SJCRH30 (cell line): ENCODE measurements around the gene OSBPL10. TPM values are rescaled to one million over a fixed set of nuclear protein-coding genes. Genes with fewer than 3 reads are reported as not detected.

Source experiments
- DNase-seq, 2 experiments: peaks; one replicate each; pipeline ENCODE4 v3.0.0-alpha.2; 2015 to 2020
- H3K27ac ChIP-seq: fragments of 250-450 bp; sonication (Bioruptor Pico); 2 replicates; pipeline ENCODE4 v1.5.1; 2020; ENCODE audit warnings: mild to moderate bottlenecking, moderate library complexity
- H3K27me3 ChIP-seq: fragments of 250-450 bp; sonication (Bioruptor Pico); 2 replicates; pipeline ENCODE4 v1.5.1; 2020; ENCODE audit warnings: mild to moderate bottlenecking, moderate library complexity
- H3K36me3 ChIP-seq: fragments of 250-450 bp; sonication (Bioruptor Pico); 2 replicates; pipeline ENCODE4 v1.5.1; 2020; ENCODE audit warnings: mild to moderate bottlenecking, moderate library complexity
- H3K4me1 ChIP-seq: fragments of 250-450 bp; sonication (Bioruptor Pico); 2 replicates; pipeline ENCODE4 v1.5.1; 2020; ENCODE audit warnings: mild to moderate bottlenecking, moderate library complexity
- H3K4me3 ChIP-seq: fragments of 250-450 bp; sonication (Bioruptor Pico); 2 replicates; pipeline ENCODE4 v1.5.1; 2020; ENCODE audit warnings: mild to moderate bottlenecking, moderate library complexity
- H3K9me3 ChIP-seq: fragments of 250-450 bp; sonication (Bioruptor Pico); replicated peaks from 2 replicates; pipeline ENCODE4 v1.5.1; 2020; ENCODE audit warnings: mild to moderate bottlenecking, moderate library complexity
- total RNA-seq: library from RNA; depleted of rRNA; stranded (reverse); fragments of >200 nt; shearing (Covaris generic); gene quantifications from 2 replicates; pipeline ENCODE4 v1.2.3, GENCODE V29; 2014

Gene OSBPL10
- total RNA-seq, 1 experiment from 2014 or later, result 2.0 TPM

- Histone ChIP-seq H3K4me1 (no peaks in the 10 kb centered on the region), H3K36me3 (no peaks in the 10 kb centered on the region), H3K9me3 (no peaks in the 10 kb centered on the region), H3K4me3 (no peak overlapping the region), H3K27me3 (no peaks in the 10 kb centered on the region), H3K27ac (no peak overlapping the region)
- no peak for DNase-seq
These were observed 252.0 kb downstream of the OSBPL10 start for GRCh38 chr3:31729082-31729481.

- Histone ChIP-seq H3K27me3 (no peaks in the 10 kb centered on the region), H3K4me3 (no peak overlapping the region), H3K36me3 (no peaks in the 10 kb centered on the region), H3K4me1 (no peaks in the 10 kb centered on the region), H3K9me3 (no peaks in the 10 kb centered on the region), H3K27ac (no peak overlapping the region)
- DNase-seq, result no peak
These were observed 252.7 kb downstream of the OSBPL10 start for GRCh38 chr3:31728403-31728802.

DNA sequence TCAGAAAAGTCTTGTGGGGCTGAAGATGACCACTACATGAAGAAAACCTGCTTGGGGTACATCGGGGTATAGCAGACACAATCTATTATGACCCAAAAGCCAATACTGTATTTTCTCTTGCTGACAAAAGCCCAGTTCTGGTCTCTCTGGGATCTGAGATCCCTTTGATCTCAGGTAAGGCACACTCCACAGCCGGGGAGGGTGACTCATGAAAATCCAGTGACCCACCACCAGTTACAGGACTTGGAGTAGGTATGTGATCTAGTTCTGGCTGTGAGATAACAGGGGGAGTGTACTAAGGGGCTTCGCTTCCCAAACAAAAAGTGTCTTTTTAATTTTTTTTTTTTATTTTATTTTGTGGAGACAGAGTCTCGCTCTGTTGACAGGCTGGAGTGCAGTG is 255.1 kb downstream of the OSBPL10 start:
- no peak overlapping the region for H3K4me3 ChIP-seq
- no peak for DNase-seq
- H3K27me3 ChIP-seq, result no peaks in the 10 kb centered on the region
- no peaks in the 10 kb centered on the region for H3K4me1 ChIP-seq
- no peaks in the 10 kb centered on the region for H3K9me3 ChIP-seq
- H3K36me3 ChIP-seq, result no peaks in the 10 kb centered on the region
- no peak overlapping the region for H3K27ac ChIP-seq

GRCh38 chr3:31725568-31725967 is 255.5 kb downstream of the OSBPL10 start:
- Histone ChIP-seq H3K9me3 (no peaks in the 10 kb centered on the region), H3K36me3 (no peaks in the 10 kb centered on the region), H3K27ac (no peak overlapping the region), H3K27me3 (no peaks in the 10 kb centered on the region), H3K4me1 (no peaks in the 10 kb centered on the region), H3K4me3 (no peak overlapping the region)
- DNase-seq, result no peak

DNA sequence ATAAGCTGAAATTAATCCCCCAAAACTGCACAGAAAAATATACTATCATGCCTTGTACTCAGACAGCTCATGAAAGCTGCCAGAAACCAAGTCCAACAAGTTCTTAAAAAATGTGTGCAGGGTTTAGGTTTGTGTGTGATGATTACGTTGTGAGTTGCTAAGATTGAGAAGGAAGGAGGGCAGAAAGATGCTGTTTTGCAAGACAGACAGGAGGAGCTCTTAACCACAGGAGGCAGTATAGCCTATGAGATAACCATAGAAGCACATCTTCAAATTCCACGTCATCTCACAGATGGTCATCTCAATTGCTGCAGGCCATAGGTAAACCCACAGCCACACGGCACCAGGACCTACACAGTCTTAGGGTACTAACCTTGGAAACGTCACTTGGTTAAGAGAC is 256.4 kb downstream of the OSBPL10 start:
- no peak for DNase-seq
- Histone ChIP-seq H3K36me3 (no peaks in the 10 kb centered on the region), H3K4me3 (no peak overlapping the region)

GRCh38 chr3:31724116-31724515 is 256.9 kb downstream of the OSBPL10 start:
- Histone ChIP-seq H3K4me1 (no peaks in the 10 kb centered on the region), H3K4me3 (no peak overlapping the region), H3K9me3 (no peaks in the 10 kb centered on the region), H3K27me3 (no peaks in the 10 kb centered on the region), H3K36me3 (no peaks in the 10 kb centered on the region), H3K27ac (no peak overlapping the region)
- DNase-seq, result no peak

More for the DNA sequence above, 256.4 kb downstream of the OSBPL10 start:
- H3K9me3 ChIP-seq, result no peaks in the 10 kb centered on the region
- no peaks in the 10 kb centered on the region for H3K27me3 ChIP-seq
- no peaks in the 10 kb centered on the region for H3K4me1 ChIP-seq
- no peak overlapping the region for H3K27ac ChIP-seq

GRCh38 chr3:31723701-31724100 is 257.4 kb downstream of the OSBPL10 start:
- H3K4me3 ChIP-seq, result no peak overlapping the region
- no peaks in the 10 kb centered on the region for H3K9me3 ChIP-seq
- DNase-seq, result no peak
- no peaks in the 10 kb centered on the region for H3K4me1 ChIP-seq
- no peaks in the 10 kb centered on the region for H3K27me3 ChIP-seq
- H3K27ac ChIP-seq, result no peak overlapping the region
- no peaks in the 10 kb centered on the region for H3K36me3 ChIP-seq

- Histone ChIP-seq H3K27ac (no peak overlapping the region), H3K9me3 (no peaks in the 10 kb centered on the region), H3K4me3 (no peak overlapping the region), H3K27me3 (no peaks in the 10 kb centered on the region), H3K4me1 (no peaks in the 10 kb centered on the region), H3K36me3 (no peaks in the 10 kb centered on the region)
- DNase-seq, result no peak
These were observed 259.4 kb downstream of the OSBPL10 start for GRCh38 chr3:31721676-31722075.

GRCh38 chr3:31714495-31715280 is 266.4 kb downstream of the OSBPL10 start:
- Histone ChIP-seq H3K27me3 (no peaks in the 10 kb centered on the region), H3K4me1 (no peaks in the 10 kb centered on the region), H3K36me3 (no peaks in the 10 kb centered on the region), H3K4me3 (no peak overlapping the region), H3K27ac (no peak overlapping the region), H3K9me3 (no peaks in the 10 kb centered on the region)
- DNase-seq, result no peak

GRCh38 chr3:31713816-31714215 is 267.2 kb downstream of the OSBPL10 start:
- no peak overlapping the region for H3K27ac ChIP-seq
- no peaks in the 10 kb centered on the region for H3K36me3 ChIP-seq
- no peak for DNase-seq
- no peaks in the 10 kb centered on the region for H3K9me3 ChIP-seq
- no peaks in the 10 kb centered on the region for H3K27me3 ChIP-seq
- H3K4me3 ChIP-seq, result no peak overlapping the region
- no peaks in the 10 kb centered on the region for H3K4me1 ChIP-seq

DNA sequence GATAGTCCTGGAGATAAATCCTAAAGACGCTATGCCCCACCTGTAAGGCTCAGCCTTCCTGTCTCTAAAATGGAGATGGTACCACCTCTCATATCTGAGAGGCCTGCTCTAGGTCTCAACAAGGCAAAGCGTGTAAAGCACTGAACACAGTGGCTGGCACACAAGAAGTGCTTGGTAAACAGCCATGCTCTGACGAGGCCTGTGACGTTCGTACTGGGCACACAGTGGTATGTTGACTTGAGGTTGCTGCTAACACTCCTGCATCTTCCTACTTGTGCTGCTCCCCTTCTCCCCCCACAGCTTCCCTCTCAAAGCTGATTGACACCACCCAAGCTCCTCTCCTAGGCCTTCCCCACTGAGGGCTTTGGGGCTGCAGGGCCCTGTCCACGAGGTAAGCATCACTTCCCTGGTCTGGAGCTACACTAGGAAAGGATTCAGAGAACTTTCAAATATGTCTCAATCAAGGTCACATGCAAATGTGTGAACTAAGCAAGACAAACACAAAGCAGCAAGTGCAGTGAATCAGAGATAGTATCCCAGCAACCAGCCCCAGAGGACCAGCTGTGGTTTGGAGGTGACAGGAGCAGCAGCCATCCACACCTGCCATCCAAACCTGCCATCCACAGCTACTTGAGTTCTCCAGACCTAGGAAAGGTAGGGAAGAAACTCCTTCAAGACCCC is 270.8 kb downstream of the OSBPL10 start:
- no peak overlapping the region for H3K27ac ChIP-seq
- no peaks in the 10 kb centered on the region for H3K4me1 ChIP-seq
- no peak overlapping the region for H3K4me3 ChIP-seq
- no peak for DNase-seq
- H3K36me3 ChIP-seq, result no peaks in the 10 kb centered on the region
- H3K9me3 ChIP-seq, result no peaks in the 10 kb centered on the region
- no peaks in the 10 kb centered on the region for H3K27me3 ChIP-seq

DNA sequence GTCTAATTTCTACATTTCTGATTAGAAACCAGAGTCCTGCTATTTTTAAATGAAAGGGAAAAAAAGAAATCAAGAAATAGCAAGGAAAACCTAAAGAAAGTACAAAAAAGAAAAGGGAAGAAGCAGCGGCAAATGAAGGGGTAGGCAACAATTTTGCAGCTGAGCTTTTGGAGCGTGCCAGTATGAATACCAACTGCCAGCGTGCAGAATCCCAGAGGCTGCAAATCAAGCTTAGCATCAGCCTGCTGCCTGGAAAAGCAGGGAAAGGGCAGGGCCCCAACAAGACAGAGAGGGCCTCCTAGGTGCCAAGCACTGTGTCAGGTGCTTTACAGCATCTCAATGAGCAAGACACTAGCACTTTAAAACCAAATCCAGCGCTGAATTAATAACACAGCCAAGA is 271.5 kb downstream of the OSBPL10 start:
- Histone ChIP-seq H3K27me3 (no peaks in the 10 kb centered on the region), H3K4me1 (no peaks in the 10 kb centered on the region), H3K4me3 (no peak overlapping the region), H3K36me3 (no peaks in the 10 kb centered on the region), H3K27ac (no peak overlapping the region), H3K9me3 (no peaks in the 10 kb centered on the region)
- no peak for DNase-seq

DNA sequence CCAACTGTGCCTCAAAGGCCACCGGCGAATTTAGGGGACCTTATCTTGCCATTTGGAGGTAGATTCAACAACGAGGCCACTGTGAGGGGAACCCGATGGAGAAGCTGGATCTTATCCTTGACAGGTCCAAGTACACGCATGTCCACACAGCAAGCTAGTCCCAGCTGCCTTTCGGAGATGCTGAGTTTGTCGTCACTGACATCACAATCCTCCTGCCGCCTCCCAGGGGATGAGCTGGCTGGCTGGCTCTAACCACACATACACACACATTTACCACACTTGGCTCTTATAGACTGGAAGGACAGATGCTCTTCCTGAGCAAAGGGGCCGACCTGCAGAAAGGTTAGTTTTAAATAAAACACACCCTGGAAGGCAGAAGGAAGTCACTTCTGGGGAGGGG is 272.1 kb downstream of the OSBPL10 start:
- no peaks in the 10 kb centered on the region for H3K36me3 ChIP-seq
- no peak overlapping the region for H3K4me3 ChIP-seq
- H3K27ac ChIP-seq, result no peak overlapping the region
- H3K27me3 ChIP-seq, result no peaks in the 10 kb centered on the region
- no peak for DNase-seq
- H3K9me3 ChIP-seq, result no peaks in the 10 kb centered on the region
- H3K4me1 ChIP-seq, result no peaks in the 10 kb centered on the region

- no peak for DNase-seq
- Histone ChIP-seq H3K4me1 (no peaks in the 10 kb centered on the region), H3K9me3 (no peaks in the 10 kb centered on the region), H3K4me3 (no peak overlapping the region), H3K36me3 (no peaks in the 10 kb centered on the region), H3K27me3 (no peaks in the 10 kb centered on the region), H3K27ac (no peak overlapping the region)
These were observed 273.8 kb downstream of the OSBPL10 start for GRCh38 chr3:31707286-31707685.

GRCh38 chr3:31705736-31706135 is 275.3 kb downstream of the OSBPL10 start:
- H3K36me3 ChIP-seq, result no peaks in the 10 kb centered on the region
- H3K27ac ChIP-seq, result no peak overlapping the region
- no peaks in the 10 kb centered on the region for H3K9me3 ChIP-seq
- H3K4me3 ChIP-seq, result no peak overlapping the region
- H3K4me1 ChIP-seq, result no peaks in the 10 kb centered on the region
- DNase-seq, result no peak
- H3K27me3 ChIP-seq, result no peaks in the 10 kb centered on the region
